Activated T-cell treated with anti-CD3 and anti-CD28 coated beads, Interleukin-2, amount 50 U/mL, for 24 hours (primary cell): ENCODE data around the gene LZTS2.

Experiments
- DNase-seq: peaks from one replicate; pipeline ENCODE4 v3.0.0-alpha.2; 2020
- H3K27ac Mint-ChIP-seq: 2 replicates; pipeline ENCODE4 v1.8.0; 2020; ENCODE audit warnings: mild to moderate bottlenecking, mixed read lengths
- H3K27me3 Mint-ChIP-seq: 2 replicates; pipeline ENCODE4 v1.8.0; 2020; ENCODE audit warnings: mixed read lengths
- H3K36me3 Mint-ChIP-seq: 2 replicates; pipeline ENCODE4 v1.8.0; 2020; ENCODE audit warnings: low read depth, mixed read lengths
- H3K4me1 Mint-ChIP-seq: 2 replicates; pipeline ENCODE4 v1.8.0; 2020; ENCODE audit warnings: low read depth, mixed read lengths
- H3K4me3 Mint-ChIP-seq: 2 replicates; pipeline ENCODE4 v1.8.0; 2020; ENCODE audit warnings: mild to moderate bottlenecking, moderate library complexity, mixed read lengths
- H3K9me3 Mint-ChIP-seq: 2 replicates; pipeline ENCODE4 v1.8.0; 2020; ENCODE audit warnings: mixed read lengths

The LZTS2 gene

GRCh38 chr10:101052285-101052684 lies 52.7 kb downstream of the LZTS2 start:
- Mint-ChIP-seq H3K27ac (no peak overlapping the region), H3K4me3 (no peak overlapping the region), H3K27me3 (peaks cover 38% of the 10 kb centered on the region), H3K4me1 (peaks cover 9% of the 10 kb centered on the region), H3K9me3 (no peaks in the 10 kb centered on the region), H3K36me3 (peaks cover 5% of the 10 kb centered on the region)
- DNase-seq = no peak

GRCh38 chr10:101053516-101053915 lies 53.9 kb downstream of the LZTS2 start:
- Mint-ChIP-seq H3K4me1 (peaks cover 6% of the 10 kb centered on the region), H3K9me3 (no peaks in the 10 kb centered on the region), H3K27ac (no peak overlapping the region), H3K36me3 (peaks cover 5% of the 10 kb centered on the region), H3K27me3 (peaks cover 26% of the 10 kb centered on the region), H3K4me3 (no peak overlapping the region)
- DNase-seq = no peak

- Mint-ChIP-seq H3K36me3 (peaks cover 5% of the 10 kb centered on the region), H3K27ac (no peak overlapping the region), H3K4me1 (peaks cover 7% of the 10 kb centered on the region), H3K27me3 (peaks cover 17% of the 10 kb centered on the region), H3K9me3 (no peaks in the 10 kb centered on the region), H3K4me3 (no peak overlapping the region)
- no peak for DNase-seq
Observed at GRCh38 chr10:101054351-101054750, 54.7 kb downstream of the LZTS2 start.

GRCh38 chr10:101054876-101055275 lies 55.3 kb downstream of the LZTS2 start:
- no peak overlapping the region for H3K4me3 Mint-ChIP-seq
- no peak for DNase-seq
- no peaks in the 10 kb centered on the region for H3K9me3 Mint-ChIP-seq
- peaks cover 12% of the 10 kb centered on the region for H3K27me3 Mint-ChIP-seq
- peaks cover 5% of the 10 kb centered on the region for H3K36me3 Mint-ChIP-seq
- peaks cover 9% of the 10 kb centered on the region for H3K4me1 Mint-ChIP-seq
- H3K27ac Mint-ChIP-seq = no peak overlapping the region

- Mint-ChIP-seq H3K4me1 (peaks cover 11% of the 10 kb centered on the region), H3K27me3 (peaks cover 8% of the 10 kb centered on the region), H3K9me3 (no peaks in the 10 kb centered on the region), H3K27ac (no peak overlapping the region), H3K4me3 (no peak overlapping the region), H3K36me3 (peaks cover 9% of the 10 kb centered on the region)
- no peak for DNase-seq
Observed at GRCh38 chr10:101055411-101055810, 55.8 kb downstream of the LZTS2 start.

GRCh38 chr10:101056365-101057151 lies 57.0 kb downstream of the LZTS2 start:
- Mint-ChIP-seq H3K4me3 (no peak overlapping the region), H3K27me3 (peaks cover 1% of the 10 kb centered on the region), H3K9me3 (no peaks in the 10 kb centered on the region), H3K36me3 (peaks cover 13% of the 10 kb centered on the region), H3K4me1 (peaks cover 13% of the 10 kb centered on the region), H3K27ac (no peak overlapping the region)
- no peak for DNase-seq
